NCI-H69 (cell line): ENCODE measurements around the gene PRIM2.
"Not testable (repeated sequence)": the region's sequence is repeated elsewhere in the genome, so short reads cannot be mapped to it uniquely, and the experiment has no call there.

Experiments
- DNase-seq: peaks from one replicate; lab custom pipeline; 2025; lab: John Stamatoyannopoulos, UW

The PRIM2 gene

DNA sequence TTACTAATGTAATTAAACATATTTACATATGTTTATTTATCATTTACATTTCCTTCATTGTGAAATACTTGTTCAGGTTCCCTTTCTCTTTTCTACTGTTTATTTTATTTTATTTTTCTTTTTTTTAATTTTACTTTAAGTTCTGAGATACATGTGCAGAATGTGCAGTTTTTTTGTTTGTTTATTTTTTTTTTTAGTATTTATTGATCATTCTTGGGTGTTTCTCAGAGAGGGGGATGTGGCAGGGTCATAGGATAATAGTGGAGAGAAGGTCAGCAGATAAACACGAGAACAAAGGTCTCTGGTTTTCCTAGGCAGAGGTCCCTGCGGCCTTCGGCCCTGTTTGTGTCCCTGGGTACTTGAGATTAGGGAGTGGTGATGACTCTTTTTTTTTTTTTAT is 8.7 kb upstream of the PRIM2 start:
- DNase-seq: not testable (repeated sequence)

GRCh38 chr6:57310095-57310816 is 7.2 kb upstream of the PRIM2 start:
- DNase-seq: not testable (repeated sequence)

- DNase-seq: no peak
These were observed 6.6 kb upstream of the PRIM2 start for GRCh38 chr6:57310817-57311157.

GRCh38 chr6:57311300-57312003 is 6.0 kb upstream of the PRIM2 start:
- DNase-seq: not testable (repeated sequence)

DNA sequence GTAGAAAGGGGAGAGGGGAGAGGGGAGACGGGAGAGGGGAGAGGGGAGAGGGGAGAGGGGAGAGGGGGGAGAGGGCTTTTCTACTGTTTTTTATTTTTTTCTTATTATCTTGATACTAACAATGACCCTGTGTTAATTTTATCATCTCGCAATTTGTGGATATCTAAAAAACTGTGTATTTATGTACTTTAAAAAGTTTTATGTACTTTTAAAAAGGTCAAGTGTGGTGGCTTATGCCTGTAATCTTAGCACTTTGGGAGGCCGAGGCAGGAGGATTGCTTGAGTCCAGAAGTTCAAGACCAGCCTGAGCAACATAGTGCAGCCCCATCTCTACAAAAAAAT is 5.5 kb upstream of the PRIM2 start:
- DNase-seq: no peak

- DNase-seq: no peak
These were observed 4.4 kb upstream of the PRIM2 start for GRCh38 chr6:57313009-57313408.

DNA sequence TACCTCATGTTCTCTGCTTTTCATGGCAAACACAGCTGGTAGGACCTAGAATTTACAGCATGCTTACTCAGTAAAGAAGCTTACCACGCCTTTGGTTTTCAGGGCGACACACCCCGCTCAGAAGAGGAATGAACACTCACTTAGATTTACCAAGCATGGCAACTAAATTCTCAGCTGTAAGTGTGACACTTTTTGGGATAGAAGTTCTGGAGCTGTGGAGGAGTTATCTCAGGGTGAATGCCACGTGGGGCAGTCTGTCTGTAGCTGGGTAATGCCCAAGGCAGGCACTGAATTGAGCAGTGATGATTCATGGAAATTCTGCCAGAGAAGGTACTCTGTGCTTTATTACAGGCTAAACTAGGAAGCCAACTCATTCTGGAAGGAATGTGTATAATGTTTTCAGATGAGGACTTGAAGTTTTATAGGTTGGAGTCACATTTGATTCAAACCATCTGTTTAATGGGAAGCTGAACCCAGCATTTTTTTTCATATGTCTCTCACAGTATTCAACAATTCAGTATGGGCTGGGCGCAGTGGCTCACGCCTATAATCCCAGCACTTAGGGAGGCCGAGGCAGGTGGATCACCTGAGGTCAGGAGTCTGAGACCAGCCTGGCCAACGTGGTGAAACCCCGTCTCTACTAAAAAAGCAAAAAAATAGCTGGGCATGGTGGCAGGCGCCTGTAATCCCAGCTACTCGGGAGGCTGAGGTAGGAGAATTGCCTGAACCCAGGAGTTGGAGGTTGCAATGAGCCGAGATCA is 3.5 kb upstream of the PRIM2 start:
- no peak for DNase-seq

- DNase-seq: peak; percentile 25
These were observed 2.3 kb upstream of the PRIM2 start for GRCh38 chr6:57315111-57315510.

DNA sequence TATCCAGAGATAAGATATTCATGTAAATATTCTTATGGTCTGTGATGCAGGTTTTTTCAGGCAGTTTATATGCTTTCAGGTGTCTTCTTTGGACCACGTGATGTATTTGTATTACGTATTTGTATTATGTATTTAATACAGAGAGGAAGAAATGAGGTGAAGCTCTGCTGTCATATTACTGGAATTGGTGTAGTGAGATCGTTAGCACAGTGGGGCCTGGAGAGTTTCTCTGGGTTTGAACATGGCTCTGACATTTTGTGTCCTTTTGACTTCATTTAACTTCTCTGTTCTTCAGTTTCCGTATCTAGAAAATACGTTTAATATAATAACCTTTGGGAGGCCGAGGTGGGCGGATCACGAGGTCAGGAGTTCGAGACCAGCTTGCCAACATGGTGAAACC is 1.6 kb upstream of the PRIM2 start:
- DNase-seq: no peak

- peak; percentile 93 for DNase-seq
These were observed 810 bp upstream of the PRIM2 start for GRCh38 chr6:57316581-57317059.

DNA sequence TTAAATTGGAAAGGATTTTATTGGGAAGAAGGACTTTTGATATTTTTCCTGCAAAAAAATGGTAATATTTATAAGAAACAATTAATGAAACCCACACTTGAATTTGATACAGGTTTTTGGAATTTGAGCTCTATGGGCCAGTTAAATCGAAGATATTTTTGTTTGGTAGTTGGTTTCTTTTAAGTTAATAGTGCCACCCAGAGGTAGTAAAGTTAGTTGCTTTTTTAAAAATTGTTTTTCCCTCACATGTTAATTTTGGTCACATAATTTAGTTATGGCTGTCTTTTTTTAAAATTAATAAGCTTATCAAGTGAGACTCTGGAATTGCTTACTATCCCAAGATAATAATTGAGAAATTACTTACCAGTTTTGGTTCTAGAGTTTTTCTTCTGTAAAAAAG is 7.1 kb downstream of the PRIM2 start:
- peak; percentile 25 for DNase-seq

DNA sequence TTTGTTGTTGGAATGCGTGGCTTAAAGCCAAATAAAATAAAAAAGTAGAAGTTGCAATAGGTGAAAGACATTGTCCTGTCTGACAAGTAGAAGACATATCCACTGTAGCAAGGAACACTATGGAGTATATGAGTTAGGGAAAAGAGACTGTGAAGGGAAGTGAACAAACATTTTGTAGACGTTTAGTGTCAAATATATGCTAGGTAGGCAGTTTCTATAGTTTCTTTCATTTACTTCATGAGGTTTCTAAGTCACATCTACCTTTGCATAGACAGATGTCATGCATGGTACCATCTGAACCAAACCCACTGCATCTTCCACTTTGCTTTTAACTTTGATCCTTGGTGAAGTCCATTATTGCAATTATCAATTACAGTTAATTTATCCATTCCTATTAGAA is 9.9 kb downstream of the PRIM2 start:
- DNase-seq: no peak

- DNase-seq: no peak
These were observed 10.6 kb downstream of the PRIM2 start for GRCh38 chr6:57328074-57328473.

- no peak for DNase-seq
These were observed 12.5 kb downstream of the PRIM2 start for GRCh38 chr6:57329933-57330332.

GRCh38 chr6:57342148-57342669 is 24.8 kb downstream of the PRIM2 start:
- no peak for DNase-seq

DNA sequence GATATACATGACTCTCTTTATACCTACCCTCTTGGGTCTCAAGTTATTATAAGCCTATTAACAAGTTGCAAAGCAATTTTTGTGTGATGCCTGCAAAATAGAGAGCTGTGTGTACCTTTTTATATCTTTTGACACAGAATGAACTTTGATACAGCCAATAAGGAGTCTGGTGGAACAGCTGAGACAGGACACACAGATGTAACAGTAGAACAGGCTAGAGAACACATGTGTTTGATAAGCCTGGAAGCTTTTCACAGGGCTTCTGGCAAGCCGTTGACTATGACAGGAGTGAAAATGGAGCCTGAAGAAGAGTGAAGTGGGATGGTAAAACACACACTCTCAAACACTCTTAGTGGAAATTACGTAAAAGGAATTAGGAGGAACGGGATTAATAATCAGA is 25.9 kb downstream of the PRIM2 start:
- DNase-seq: not testable (repeated sequence)

DNA sequence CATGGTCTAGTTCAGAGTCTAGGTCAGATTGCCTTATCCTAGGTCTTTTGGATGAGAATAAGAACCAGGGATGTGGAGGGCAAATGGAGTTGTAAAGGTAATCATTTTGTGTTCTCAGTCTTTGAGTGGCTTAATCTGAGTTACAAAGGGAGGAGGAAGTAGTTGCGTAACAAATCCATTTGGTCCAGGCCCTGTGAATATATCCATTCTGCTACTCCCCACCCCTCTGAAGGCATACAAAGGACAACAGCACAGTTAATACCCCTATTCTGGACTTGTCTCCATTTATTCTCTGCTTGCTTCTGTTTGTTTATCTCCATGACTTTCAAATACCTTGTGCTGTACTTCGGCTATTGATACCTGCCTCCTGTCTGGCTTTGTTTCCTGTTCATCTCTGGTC is 29.3 kb downstream of the PRIM2 start:
- not testable (repeated sequence) for DNase-seq

GRCh38 chr6:57347597-57347996 is 30.2 kb downstream of the PRIM2 start:
- DNase-seq: not testable (repeated sequence)

- DNase-seq: peak; percentile 14
These were observed 33.0 kb downstream of the PRIM2 start for GRCh38 chr6:57350443-57350842.

GRCh38 chr6:57352596-57352995 is 35.2 kb downstream of the PRIM2 start:
- DNase-seq: not testable (repeated sequence)

DNA sequence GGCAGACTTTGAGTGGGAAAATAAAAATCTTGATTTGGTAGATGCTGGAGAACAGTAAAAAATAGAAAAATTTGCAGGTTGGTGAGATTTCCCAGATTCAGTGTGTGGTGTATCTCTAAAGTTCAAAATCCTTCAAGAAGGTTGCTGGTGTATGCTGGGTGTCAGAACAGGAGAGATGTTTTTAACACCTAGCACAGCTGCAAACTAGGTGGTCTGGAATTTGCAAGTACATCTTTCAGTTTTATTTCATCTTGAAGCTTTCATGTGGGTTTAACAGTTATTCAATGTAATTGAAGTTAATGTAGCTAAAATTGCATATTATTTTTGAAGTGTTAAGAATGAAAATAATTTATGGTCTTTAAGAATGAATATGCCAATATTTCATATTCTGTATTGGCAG is 40.9 kb downstream of the PRIM2 start:
- DNase-seq: not testable (repeated sequence)

DNA sequence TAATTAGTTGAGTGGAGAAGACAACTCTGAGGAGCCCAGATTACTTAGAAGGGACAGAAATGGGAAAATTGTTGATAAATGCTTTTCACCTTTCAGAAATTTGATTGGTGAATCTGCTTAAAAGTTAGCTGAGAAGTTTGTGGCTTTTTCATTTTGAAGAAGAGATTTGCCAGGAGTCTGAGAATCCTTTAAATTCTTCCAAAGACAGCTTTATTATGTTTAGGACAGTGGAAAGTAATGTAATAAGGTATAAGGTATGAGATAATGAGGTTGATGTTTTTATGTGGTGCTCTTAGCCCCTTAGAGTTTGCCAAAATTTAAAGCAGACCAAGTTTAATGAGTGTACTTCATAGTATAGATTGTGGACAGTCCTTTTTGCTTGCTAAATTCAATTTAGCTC is 42.3 kb downstream of the PRIM2 start:
- DNase-seq: not testable (repeated sequence)

DNA sequence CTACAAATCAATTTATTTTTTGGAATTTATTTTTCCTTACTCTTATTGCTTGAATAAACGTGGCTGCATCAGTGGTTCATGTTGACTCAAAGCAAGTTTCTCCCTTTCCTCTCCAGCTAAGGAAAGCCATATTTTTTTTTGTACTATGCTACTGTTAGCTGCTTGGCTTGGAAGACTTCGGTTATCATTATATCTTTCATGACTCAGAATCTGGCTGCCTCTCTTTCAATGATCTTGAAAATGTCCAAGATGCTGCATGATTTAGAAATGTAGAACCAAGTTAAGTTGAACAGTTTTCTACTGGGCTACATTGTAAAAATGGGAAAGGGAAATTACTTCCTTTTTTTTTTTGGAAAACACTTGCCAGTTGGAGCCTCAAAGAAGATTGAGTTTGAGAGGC is 44.9 kb downstream of the PRIM2 start:
- not testable (repeated sequence) for DNase-seq
